H9 (cell line): ENCODE results near the gene CLVS2. TPM values are rescaled to one million over a fixed set of nuclear protein-coding genes. Genes with fewer than 3 reads are reported as not detected.

ENCODE experiments used
- DNase-seq: peaks from one replicate; pipeline ENCODE4 v3.0.0-alpha.2; 2017
- H2AFZ ChIP-seq: one replicate; pipeline ENCODE4 v1.6.1; 2013; ENCODE audit warnings: mild to moderate bottlenecking, low read length, control low read depth, moderate library complexity
- H2AK5ac ChIP-seq: 2 replicates; pipeline ENCODE4 v1.6.1; 2013; ENCODE audit warnings: low read length, control low read depth, mixed read lengths; ENCODE audit not compliant: insufficient read length
- H2BK120ac ChIP-seq: one replicate; pipeline ENCODE4 v1.6.1; 2013; ENCODE audit warnings: low read depth, mild to moderate bottlenecking, low read length, control low read depth, inconsistent platforms; ENCODE audit not compliant: poor library complexity, severe bottlenecking
- H2BK12ac ChIP-seq: 2 replicates; pipeline ENCODE4 v1.6.1; 2013; ENCODE audit warnings: low read length, control low read depth, mixed read lengths, low read depth; ENCODE audit not compliant: insufficient read length
- H2BK15ac ChIP-seq: 2 replicates; pipeline ENCODE4 v1.6.1; 2013; ENCODE audit warnings: low read depth, low read length, control low read depth
- H2BK20ac ChIP-seq: one replicate; pipeline ENCODE4 v1.6.1; 2013; ENCODE audit warnings: low read depth, mild to moderate bottlenecking, low read length, control low read depth, inconsistent platforms; ENCODE audit not compliant: poor library complexity, severe bottlenecking
- H2BK5ac ChIP-seq: 2 replicates; pipeline ENCODE4 v1.6.1; 2013; ENCODE audit warnings: low read length, control low read depth, mixed read lengths; ENCODE audit not compliant: insufficient read length
- H3K14ac ChIP-seq: 2 replicates; pipeline ENCODE4 v1.6.1; 2013; ENCODE audit warnings: low read length, control low read depth; ENCODE audit not compliant: insufficient read depth
- H3K18ac ChIP-seq: 2 replicates; pipeline ENCODE4 v1.6.1; 2013; ENCODE audit warnings: low read depth, mild to moderate bottlenecking, mixed read lengths, low read length, control low read depth; ENCODE audit not compliant: insufficient read length
- H3K23ac ChIP-seq: 2 replicates; pipeline ENCODE4 v1.6.1; 2013; ENCODE audit warnings: low read length, control low read depth, mixed read lengths, low read depth; ENCODE audit not compliant: insufficient read length
- H3K23me2 ChIP-seq: 2 replicates; pipeline ENCODE4 v1.6.1; 2013; ENCODE audit warnings: low read depth, mild to moderate bottlenecking, mixed read lengths, low read length, control low read depth; ENCODE audit not compliant: insufficient read length, poor library complexity, severe bottlenecking
- H3K27ac ChIP-seq: 2 replicates; pipeline ENCODE4 v1.5.1; 2013; ENCODE audit warnings: low read length, control low read depth, mixed read lengths, low read depth; ENCODE audit not compliant: insufficient read length
- H3K27me3 ChIP-seq: 2 replicates; pipeline ENCODE4 v1.6.1; 2013; ENCODE audit warnings: low read length, control low read depth, inconsistent platforms; ENCODE audit not compliant: insufficient read depth
- H3K4ac ChIP-seq: 2 replicates; pipeline ENCODE4 v1.6.1; 2013; ENCODE audit warnings: low read depth, mild to moderate bottlenecking, control low read depth, inconsistent platforms, low read length, moderate library complexity
- H3K4me1 ChIP-seq: 2 replicates; pipeline ENCODE4 v1.6.1; 2013; ENCODE audit warnings: low read length, control low read depth, inconsistent platforms; ENCODE audit not compliant: insufficient read depth
- H3K4me2 ChIP-seq: 2 replicates; pipeline ENCODE4 v1.6.1; 2013; ENCODE audit warnings: low read length, control low read depth, mixed read lengths; ENCODE audit not compliant: insufficient read length, insufficient read depth
- H3K56ac ChIP-seq: 2 replicates; pipeline ENCODE4 v1.6.1; 2013; ENCODE audit warnings: low read depth, mild to moderate bottlenecking, mixed read lengths, low read length, control low read depth; ENCODE audit not compliant: insufficient read length
- H3K79me1 ChIP-seq: 2 replicates; pipeline ENCODE4 v1.6.1; 2013; ENCODE audit warnings: low read depth, mild to moderate bottlenecking, moderate library complexity, low read length, control low read depth, inconsistent platforms; ENCODE audit not compliant: insufficient read depth, poor library complexity, severe bottlenecking
- H3K79me2 ChIP-seq: 2 replicates; pipeline ENCODE4 v1.6.1; 2013; ENCODE audit warnings: low read length, control low read depth, inconsistent platforms; ENCODE audit not compliant: insufficient read depth
- H3K9ac ChIP-seq: 2 replicates; pipeline ENCODE4 v1.6.1; 2013; ENCODE audit warnings: low read length, control low read depth, mixed read lengths; ENCODE audit not compliant: insufficient read length; ENCODE audit errors: extremely low read depth
- H3K9me3 ChIP-seq: one replicate; pipeline ENCODE4 v1.6.1; 2013; ENCODE audit warnings: low read depth, low read length, inconsistent platforms; ENCODE audit not compliant: control insufficient read depth
- H3T11ph ChIP-seq: one replicate; pipeline ENCODE4 v1.6.1; 2013; ENCODE audit warnings: mild to moderate bottlenecking, low read length, control low read depth, inconsistent platforms
- H4K20me1 ChIP-seq: one replicate; pipeline ENCODE4 v1.6.1; 2013; ENCODE audit not compliant: control insufficient read depth, insufficient read length, insufficient read depth
- H4K5ac ChIP-seq: 2 replicates; pipeline ENCODE4 v1.6.1; 2013; ENCODE audit warnings: low read depth, mild to moderate bottlenecking, mixed read lengths, low read length, control low read depth; ENCODE audit not compliant: insufficient read length
- H4K8ac ChIP-seq: replicated peaks from 2 replicates; pipeline ENCODE4 v1.6.1; 2013; ENCODE audit warnings: low read length, control low read depth, mixed read lengths, low read depth; ENCODE audit not compliant: insufficient read length
- H4K91ac ChIP-seq: 2 replicates; pipeline ENCODE4 v1.6.1; 2013; ENCODE audit warnings: low read depth, mild to moderate bottlenecking, moderate library complexity, mixed read lengths, low read length, control low read depth; ENCODE audit not compliant: insufficient read length
- H3K27ac Mint-ChIP-seq, 3 experiments: 2 replicates in 2 of 3; 3 replicates in 1 of 3; pipeline ENCODE4 v1.8.0; 2020 to 2021; ENCODE audit warnings: mixed read lengths in 3 of 3, mild to moderate bottlenecking in 1 of 3, moderate library complexity in 1 of 3
- H3K27me3 Mint-ChIP-seq: 2 replicates; pipeline ENCODE4 v1.8.0; 2021; ENCODE audit warnings: low read depth, mild to moderate bottlenecking, moderate library complexity, mixed read lengths
- H3K36me3 Mint-ChIP-seq, 3 experiments: 2 replicates in 2 of 3; 3 replicates in 1 of 3; pipeline ENCODE4 v1.8.0; 2020 to 2021; ENCODE audit warnings: low read depth in 3 of 3, mixed read lengths in 3 of 3; ENCODE audit not compliant: insufficient read depth in 1 of 3
- H3K4me1 Mint-ChIP-seq, 2 experiments: 2 replicates each; pipeline ENCODE4 v1.8.0; 2020; ENCODE audit warnings: mixed read lengths in 2 of 2
- H3K4me3 Mint-ChIP-seq, 2 experiments: 2 replicates in 1 of 2; 3 replicates in 1 of 2; pipeline ENCODE4 v1.8.0; 2020 to 2021; ENCODE audit warnings: mild to moderate bottlenecking in 2 of 2, mixed read lengths in 2 of 2, moderate library complexity in 1 of 2
- H3K9me3 Mint-ChIP-seq, 2 experiments: 2 replicates in 1 of 2; 3 replicates in 1 of 2; pipeline ENCODE4 v1.8.0; 2020; ENCODE audit warnings: mild to moderate bottlenecking in 2 of 2, mixed read lengths in 2 of 2, moderate library complexity in 1 of 2
- WGBS: extraction: QIAGEN DNeasy Blood & Tissue Kit; methylation state at CpG from one replicate; pipeline ENCODE4 v1.1.7; 2013; ENCODE audit warnings: missing lambda C conversion rate, low lambda C conversion rate, mixed read lengths; ENCODE audit not compliant: insufficient read length; ENCODE audit errors: extremely low coverage; 5-methylcytosine and 5-hydroxymethylcytosine counted together
- total RNA-seq: library from RNA; stranded (reverse); gene quantifications from 2 replicates; pipeline ENCODE4 v1.2.1, GENCODE V29; 2021
- TF ChIP-seq, protein P1 (sequence below): fragments of 200-600 bp; sonication (generic); conservative IDR thresholded peaks from 3 replicates; pipeline ENCODE4 v1.8.0; 2021; ENCODE audit warnings: antibody characterized with exemption, mild to moderate bottlenecking

The CLVS2 gene
- total RNA-seq, 1 experiment from 2014 or later: 0.26 TPM

DNA sequence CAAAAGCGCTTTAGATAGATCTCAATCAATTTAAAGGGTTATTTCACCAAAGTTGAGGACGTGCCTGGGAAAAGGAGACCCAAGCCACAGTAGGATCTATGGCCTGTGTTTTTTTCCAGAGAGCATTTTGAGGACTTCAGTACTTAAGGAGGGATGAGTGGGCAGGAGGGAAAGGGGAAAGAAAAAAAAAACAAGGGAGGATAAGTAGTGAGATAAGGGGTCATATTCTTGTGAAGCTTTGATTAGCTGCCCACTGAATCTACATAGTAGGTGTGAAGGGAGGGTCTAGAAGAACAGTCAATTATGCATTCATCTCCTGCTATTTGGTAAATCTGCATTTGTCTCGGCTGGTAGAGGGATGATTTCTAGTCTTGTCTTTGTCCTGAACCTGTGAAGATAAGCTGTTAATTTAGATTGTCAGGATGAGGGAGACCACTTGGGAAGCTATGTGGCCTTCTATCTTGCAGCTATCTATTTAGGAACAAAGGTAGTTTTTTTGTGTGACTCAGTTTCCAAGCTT is 48.4 kb downstream of the CLVS2 start:
- H4K8ac ChIP-seq: no peak overlapping the region
- no peaks in the 10 kb centered on the region for H3K23me2 ChIP-seq
- no peak overlapping the region for H2BK15ac ChIP-seq
- H3K23ac ChIP-seq: no peak overlapping the region
- no peak overlapping the region for H3K27ac ChIP-seq
- H4K20me1 ChIP-seq: no peaks in the 10 kb centered on the region
- TF ChIP-seq, protein P1, sequence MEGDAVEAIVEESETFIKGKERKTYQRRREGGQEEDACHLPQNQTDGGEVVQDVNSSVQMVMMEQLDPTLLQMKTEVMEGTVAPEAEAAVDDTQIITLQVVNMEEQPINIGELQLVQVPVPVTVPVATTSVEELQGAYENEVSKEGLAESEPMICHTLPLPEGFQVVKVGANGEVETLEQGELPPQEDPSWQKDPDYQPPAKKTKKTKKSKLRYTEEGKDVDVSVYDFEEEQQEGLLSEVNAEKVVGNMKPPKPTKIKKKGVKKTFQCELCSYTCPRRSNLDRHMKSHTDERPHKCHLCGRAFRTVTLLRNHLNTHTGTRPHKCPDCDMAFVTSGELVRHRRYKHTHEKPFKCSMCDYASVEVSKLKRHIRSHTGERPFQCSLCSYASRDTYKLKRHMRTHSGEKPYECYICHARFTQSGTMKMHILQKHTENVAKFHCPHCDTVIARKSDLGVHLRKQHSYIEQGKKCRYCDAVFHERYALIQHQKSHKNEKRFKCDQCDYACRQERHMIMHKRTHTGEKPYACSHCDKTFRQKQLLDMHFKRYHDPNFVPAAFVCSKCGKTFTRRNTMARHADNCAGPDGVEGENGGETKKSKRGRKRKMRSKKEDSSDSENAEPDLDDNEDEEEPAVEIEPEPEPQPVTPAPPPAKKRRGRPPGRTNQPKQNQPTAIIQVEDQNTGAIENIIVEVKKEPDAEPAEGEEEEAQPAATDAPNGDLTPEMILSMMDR: no peak
- no peak overlapping the region for H3K56ac ChIP-seq
- H3K4me1 Mint-ChIP-seq: no peaks in the 10 kb centered on the region
- no peaks in the 10 kb centered on the region for H3K36me3 Mint-ChIP-seq
- no peak overlapping the region for H2BK20ac ChIP-seq
- H4K5ac ChIP-seq: no peak overlapping the region
- no peak overlapping the region for H3K18ac ChIP-seq
- H4K91ac ChIP-seq: no peak overlapping the region
- H3K4me3 Mint-ChIP-seq: no peak overlapping the region
- no peaks in the 10 kb centered on the region for H3K27me3 Mint-ChIP-seq
- no peaks in the 10 kb centered on the region for H3K79me2 ChIP-seq
- no peak overlapping the region for H2BK5ac ChIP-seq
- H3K4me2 ChIP-seq: no peak overlapping the region
- no CpG with 5 or more reads among the region's 3 CpGs for WGBS
- H3K27ac Mint-ChIP-seq: peak overlapping the region in 1 of 3 experiments; percentile 25; a peak in 1 of 7 replicates
- H3K14ac ChIP-seq: no peak overlapping the region
- H2AFZ ChIP-seq: no peak overlapping the region
- H3K4me1 ChIP-seq: no peaks in the 10 kb centered on the region
- no peak overlapping the region for H2BK120ac ChIP-seq
- no peaks in the 10 kb centered on the region for H3K9me3 ChIP-seq
- no peak overlapping the region for H3T11ph ChIP-seq
- H3K79me1 ChIP-seq: no peaks in the 10 kb centered on the region
- H2BK12ac ChIP-seq: no peak overlapping the region
- no peaks in the 10 kb centered on the region for H3K9me3 Mint-ChIP-seq
- H3K27me3 ChIP-seq: no peaks in the 10 kb centered on the region
- no peak overlapping the region for H2AK5ac ChIP-seq
- H3K9ac ChIP-seq: no peak overlapping the region
- H3K4ac ChIP-seq: no peak overlapping the region
- no peak for DNase-seq
